ENCODE measurements around the gene ABHD12. TPM values are rescaled to one million over a fixed set of nuclear protein-coding genes. Genes with fewer than 3 reads are reported as not detected.

Gene ABHD12
- total RNA-seq, 1 experiment from 2014 or later, result 40.6 TPM

GRCh38 chr20:25282034-25282781, 108.4 kb downstream of the ABHD12 start:
- H3K27ac ChIP-seq (ENCODE audit: low read depth, low read length, poor library complexity, severe bottlenecking), result no peak overlapping the region
- H3K4me3 ChIP-seq (ENCODE audit: low read depth, low read length, poor library complexity, severe bottlenecking), result no peak overlapping the region
- POLR2A ChIA-PET (ENCODE audit: low non-redundant PET), result no interaction called here
- H3K36me3 ChIP-seq (ENCODE audit: insufficient read depth, low read length, poor library complexity, severe bottlenecking), result no peaks in the 10 kb centered on the region
- intact Hi-C loops (cut with micrococcal nuclease; ENCODE audit: unreplicated experiment), result no loop called here
- no peaks in the 10 kb centered on the region for H3K9me3 ChIP-seq (ENCODE audit: low read depth, low read length, poor library complexity, severe bottlenecking)
- no peaks in the 10 kb centered on the region for H3K4me1 ChIP-seq (ENCODE audit: insufficient read depth, low read length, poor library complexity, severe bottlenecking)
- DNase-seq (ENCODE audit: low spot score), result no peak
- TF ChIP-seq CTCF (conservative IDR thresholded peaks at IDR 0.05; ENCODE audit: low read depth, low read length), result no peak
- CTCF ChIA-PET, result no interaction called here
- H3K27me3 ChIP-seq (replicated peaks; ENCODE audit: insufficient read depth, low read depth, low read length, poor library complexity), result no peaks in the 10 kb centered on the region
- no TSS peak for BruUV-seq (replicated peaks)

- Histone ChIP-seq H3K4me3 (ENCODE audit: low read depth, low read length, poor library complexity, severe bottlenecking) (no peak overlapping the region), H3K9me3 (ENCODE audit: low read depth, low read length, poor library complexity, severe bottlenecking) (no peaks in the 10 kb centered on the region), H3K36me3 (ENCODE audit: insufficient read depth, low read length, poor library complexity, severe bottlenecking) (no peaks in the 10 kb centered on the region), H3K27ac (ENCODE audit: low read depth, low read length, poor library complexity, severe bottlenecking) (no peak overlapping the region), H3K4me1 (ENCODE audit: insufficient read depth, low read length, poor library complexity, severe bottlenecking) (no peaks in the 10 kb centered on the region), H3K27me3 (replicated peaks; ENCODE audit: insufficient read depth, low read depth, low read length, poor library complexity) (no peaks in the 10 kb centered on the region)
- ChIA-PET CTCF (no interaction called here), POLR2A (ENCODE audit: low non-redundant PET) (no interaction called here)
- no TSS peak for BruUV-seq (replicated peaks)
- TF ChIP-seq CTCF (conservative IDR thresholded peaks at IDR 0.05; ENCODE audit: low read depth, low read length), result no peak
- TF ChIP-seq EZH2 (IDR thresholded peaks at IDR 0.05; ENCODE audit: borderline replicate concordance, low read depth, low read length, poor library complexity, severe bottlenecking), result no peak
- intact Hi-C loops (cut with micrococcal nuclease; ENCODE audit: unreplicated experiment), result no loop called here
- no peak for DNase-seq (ENCODE audit: low spot score)
Measured at GRCh38 chr20:25281541-25281991, 109.1 kb downstream of the ABHD12 start.

GRCh38 chr20:25280574-25281535, 109.8 kb downstream of the ABHD12 start:
- POLR2A ChIA-PET (ENCODE audit: low non-redundant PET), result no interaction called here

More at GRCh38 chr20:25280574-25281535, 109.8 kb downstream of the ABHD12 start:
- no peaks in the 10 kb centered on the region for H3K27me3 ChIP-seq (replicated peaks; ENCODE audit: insufficient read depth, low read depth, low read length, poor library complexity)
- no peaks in the 10 kb centered on the region for H3K9me3 ChIP-seq (ENCODE audit: low read depth, low read length, poor library complexity, severe bottlenecking)
- CTCF ChIA-PET, result no interaction called here
- no TSS peak for BruUV-seq (replicated peaks)
- no peaks in the 10 kb centered on the region for H3K36me3 ChIP-seq (ENCODE audit: insufficient read depth, low read length, poor library complexity, severe bottlenecking)
- H3K4me1 ChIP-seq (ENCODE audit: insufficient read depth, low read length, poor library complexity, severe bottlenecking), result no peaks in the 10 kb centered on the region
- intact Hi-C loops (cut with micrococcal nuclease; ENCODE audit: unreplicated experiment), result no loop called here
- H3K4me3 ChIP-seq (ENCODE audit: low read depth, low read length, poor library complexity, severe bottlenecking), result no peak overlapping the region
- DNase-seq (ENCODE audit: low spot score), result no peak
- H3K27ac ChIP-seq (ENCODE audit: low read depth, low read length, poor library complexity, severe bottlenecking), result no peak overlapping the region
- TF ChIP-seq CTCF (conservative IDR thresholded peaks at IDR 0.05; ENCODE audit: low read depth, low read length), result no peak
- TF ChIP-seq EZH2 (IDR thresholded peaks at IDR 0.05; ENCODE audit: borderline replicate concordance, low read depth, low read length, poor library complexity, severe bottlenecking), result no peak

Measured in A673 (cell line).